Central memory CD8-positive, alpha-beta T cell (primary cell): Measurements from ENCODE around the gene ARAP1.
A peak's percentile ranks its signal among the peaks of the same experiment; 100 is the strongest.

Experiments used
- ATAC-seq: fragments of 150-1000 bp; cut with Tn5 transposase; replicated peaks from 2 replicates; pipeline ENCODE4 v1.10.0; 2022; ENCODE audit warnings: mild to moderate bottlenecking, moderate FRiP score, moderate number of reproducible peaks; ENCODE audit not compliant: poor library complexity, severe bottlenecking; ENCODE audit errors: extremely low read depth
- DNase-seq, 2 donors: peaks; one replicate each; pipeline ENCODE4 v3.0.0; 2021; ENCODE audit warnings: low spot score in 2 of 2
- H3K27ac Mint-ChIP-seq: one replicate; pipeline ENCODE4 v1.8.0; 2022; ENCODE audit warnings: low read depth, mild to moderate bottlenecking, moderate library complexity, mixed read lengths
- H3K27me3 Mint-ChIP-seq: one replicate; pipeline ENCODE4 v1.8.0; 2022; ENCODE audit warnings: mixed read lengths
- H3K36me3 Mint-ChIP-seq: one replicate; pipeline ENCODE4 v1.8.0; 2022; ENCODE audit warnings: mild to moderate bottlenecking, moderate library complexity, mixed read lengths; ENCODE audit not compliant: insufficient read depth
- H3K4me1 Mint-ChIP-seq: one replicate; pipeline ENCODE4 v1.8.0; 2022; ENCODE audit warnings: mixed read lengths
- H3K4me3 Mint-ChIP-seq: one replicate; pipeline ENCODE4 v1.8.0; 2022; ENCODE audit warnings: mild to moderate bottlenecking, moderate library complexity, mixed read lengths
- H3K9me3 Mint-ChIP-seq: one replicate; pipeline ENCODE4 v1.8.0; 2022; ENCODE audit warnings: mixed read lengths

Gene ARAP1

DNA sequence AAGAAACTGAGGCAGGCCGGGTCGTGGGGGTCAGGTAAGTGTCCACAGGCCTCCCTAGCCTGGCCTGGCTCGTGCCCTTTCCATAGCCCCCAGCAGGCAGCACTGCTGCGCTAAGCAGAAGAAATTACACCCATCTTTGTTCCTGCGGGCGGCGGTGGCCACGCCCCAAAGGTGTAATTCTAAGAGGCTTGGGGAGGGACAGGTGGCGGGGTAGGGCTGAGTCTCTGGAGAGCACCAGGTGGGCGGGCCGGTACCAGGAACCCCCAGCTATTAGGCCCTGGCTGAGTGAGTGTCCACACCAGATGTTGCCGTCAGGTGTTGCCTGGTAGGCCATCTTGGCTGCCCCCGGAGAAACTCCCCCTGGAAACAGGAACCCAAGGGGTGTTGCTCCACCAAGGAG, 12.3 kb upstream of the ARAP1 start:
- no peak for ATAC-seq
- no peaks in the 10 kb centered on the region for H3K27me3 Mint-ChIP-seq
- H3K4me3 Mint-ChIP-seq: no peak overlapping the region
- peaks cover 15% of the 10 kb centered on the region for H3K4me1 Mint-ChIP-seq
- no peak for DNase-seq
- no peaks in the 10 kb centered on the region for H3K36me3 Mint-ChIP-seq
- H3K27ac Mint-ChIP-seq: peak overlapping the region; percentile 64
- H3K9me3 Mint-ChIP-seq: no peaks in the 10 kb centered on the region

DNA sequence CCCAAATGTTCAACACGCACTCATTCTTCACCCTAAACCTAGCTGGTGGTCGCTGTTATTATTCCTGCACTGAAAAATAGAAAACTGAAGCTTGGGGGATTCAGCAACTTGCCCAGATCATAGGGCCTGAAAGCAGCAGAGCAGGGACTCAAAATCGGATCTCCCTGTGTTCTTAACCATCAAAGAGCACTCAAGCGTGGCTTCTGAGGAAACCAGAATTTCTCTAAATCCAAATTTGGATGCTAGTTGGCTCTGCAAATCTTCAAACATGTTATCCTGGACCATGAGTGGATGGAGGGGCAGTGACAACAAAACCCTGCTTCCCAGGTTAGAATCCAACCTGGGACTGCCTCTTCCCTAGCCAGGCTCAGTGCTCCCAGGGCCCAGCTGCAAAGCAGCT, 11.6 kb upstream of the ARAP1 start:
- H3K27ac Mint-ChIP-seq: no peak overlapping the region
- H3K27me3 Mint-ChIP-seq: no peaks in the 10 kb centered on the region
- DNase-seq (no peak), ATAC-seq (no peak)
- H3K4me1 Mint-ChIP-seq: peaks cover 15% of the 10 kb centered on the region
- H3K4me3 Mint-ChIP-seq: no peak overlapping the region
- no peaks in the 10 kb centered on the region for H3K36me3 Mint-ChIP-seq
- no peaks in the 10 kb centered on the region for H3K9me3 Mint-ChIP-seq

DNA sequence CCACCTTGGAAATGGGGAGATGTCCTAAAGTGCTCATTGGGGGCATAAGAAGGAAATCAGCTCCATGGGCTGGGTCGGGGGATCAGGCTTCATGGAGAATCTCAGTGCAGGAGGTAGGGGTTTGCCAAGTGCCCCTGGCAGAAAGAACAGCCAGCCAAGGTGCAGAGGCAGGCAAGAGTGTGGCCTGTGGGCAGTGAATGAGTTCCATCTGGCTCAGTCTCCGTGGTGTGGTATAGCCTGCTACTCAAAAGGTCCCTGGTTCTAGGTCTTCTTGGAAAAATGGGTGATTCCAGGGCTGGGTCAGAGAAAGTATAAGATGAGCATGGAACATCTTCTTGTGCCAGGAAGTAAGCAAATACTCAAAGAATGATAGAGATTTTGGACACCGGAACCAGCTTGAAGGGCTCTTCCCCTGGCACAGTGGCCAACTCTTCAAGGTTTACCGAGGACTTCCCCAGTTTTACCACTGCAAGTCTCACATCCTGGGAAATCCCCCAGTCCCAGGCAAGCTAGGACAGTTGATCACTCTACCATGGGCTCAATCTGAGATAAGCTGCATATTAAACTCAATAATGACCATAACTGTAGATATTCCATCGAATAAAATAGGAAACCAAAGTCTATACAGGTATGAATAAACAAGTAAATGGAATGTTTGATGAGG, 10.6 kb upstream of the ARAP1 start:
- Mint-ChIP-seq H3K9me3 (no peaks in the 10 kb centered on the region), H3K4me3 (no peak overlapping the region), H3K36me3 (no peaks in the 10 kb centered on the region), H3K27ac (no peak overlapping the region), H3K4me1 (peaks cover 15% of the 10 kb centered on the region), H3K27me3 (no peaks in the 10 kb centered on the region)
- no peak for DNase-seq
- peak; percentile 40 for ATAC-seq

DNA sequence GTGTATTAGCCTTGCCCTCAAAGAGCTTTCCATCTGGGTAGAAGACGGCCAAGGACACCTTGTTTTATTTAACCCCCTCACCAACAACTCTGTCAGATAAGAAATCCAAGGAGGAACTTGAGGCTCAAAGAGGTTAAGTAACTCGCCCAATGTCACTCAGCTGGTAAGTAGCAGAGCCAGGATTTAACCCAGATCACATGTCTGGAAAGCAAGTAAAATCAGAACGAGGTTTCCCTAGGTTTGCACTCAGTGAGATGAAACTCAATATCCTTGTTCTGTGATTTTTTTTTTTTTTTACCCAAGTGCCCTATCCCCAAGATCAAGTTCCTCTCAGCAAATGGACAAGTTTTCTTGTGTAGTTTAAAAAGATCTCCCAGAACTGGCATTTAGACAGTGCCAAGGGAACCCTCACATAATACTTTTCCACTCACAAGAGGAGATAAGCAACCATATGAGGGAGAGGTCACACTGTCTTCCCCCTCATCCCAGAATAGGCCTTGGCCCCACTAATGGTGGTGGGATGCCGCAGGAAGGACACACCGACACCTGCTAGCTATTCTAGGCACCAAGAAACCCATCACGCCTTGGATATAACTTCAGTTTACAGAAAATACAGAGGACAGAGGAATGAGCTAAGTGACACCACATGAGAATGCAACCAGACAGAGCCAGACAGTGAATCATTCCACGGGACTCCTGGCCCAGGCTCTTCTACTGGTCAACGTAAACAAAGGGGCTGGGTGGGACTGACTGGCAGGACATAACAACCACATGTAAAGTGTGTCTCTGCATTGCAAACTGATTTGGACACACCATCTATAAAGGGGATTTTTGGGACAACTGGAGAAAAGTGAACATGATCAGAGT, 8.6 kb upstream of the ARAP1 start:
- DNase-seq: no peak
- ATAC-seq: no peak
- Mint-ChIP-seq H3K4me3 (no peak overlapping the region), H3K36me3 (no peaks in the 10 kb centered on the region), H3K27me3 (no peaks in the 10 kb centered on the region), H3K9me3 (no peaks in the 10 kb centered on the region), H3K27ac (no peak overlapping the region), H3K4me1 (peaks cover 22% of the 10 kb centered on the region)

DNA sequence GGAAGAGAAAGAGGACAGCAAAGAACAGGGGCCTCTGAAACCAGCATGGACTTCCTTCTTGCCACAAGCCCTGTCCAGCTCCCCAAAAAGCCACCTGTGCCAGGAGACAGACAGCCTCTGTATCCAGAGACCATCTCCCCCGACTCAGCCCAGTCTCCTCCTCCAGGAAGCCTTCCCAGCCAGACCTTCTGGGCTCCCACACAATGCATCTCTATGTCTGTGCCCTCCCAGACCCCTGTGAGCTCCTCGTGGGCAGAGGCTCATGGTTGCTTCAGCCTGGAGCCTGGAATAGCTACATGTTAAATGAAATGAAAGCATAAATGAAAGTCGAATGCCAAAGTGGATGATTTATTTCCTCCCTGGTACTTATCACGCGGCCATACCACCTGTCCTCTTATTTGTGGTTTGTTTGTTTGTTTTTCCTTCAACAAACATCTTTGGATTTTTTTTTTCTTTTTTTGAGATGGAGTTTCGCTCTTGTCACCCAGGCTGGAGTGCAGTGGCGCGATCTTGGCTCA, 7.3 kb upstream of the ARAP1 start:
- no peaks in the 10 kb centered on the region for H3K9me3 Mint-ChIP-seq
- no peaks in the 10 kb centered on the region for H3K27me3 Mint-ChIP-seq
- no peak overlapping the region for H3K27ac Mint-ChIP-seq
- no peak for DNase-seq
- H3K36me3 Mint-ChIP-seq: no peaks in the 10 kb centered on the region
- peaks cover 22% of the 10 kb centered on the region for H3K4me1 Mint-ChIP-seq
- no peak for ATAC-seq
- H3K4me3 Mint-ChIP-seq: no peak overlapping the region

DNA sequence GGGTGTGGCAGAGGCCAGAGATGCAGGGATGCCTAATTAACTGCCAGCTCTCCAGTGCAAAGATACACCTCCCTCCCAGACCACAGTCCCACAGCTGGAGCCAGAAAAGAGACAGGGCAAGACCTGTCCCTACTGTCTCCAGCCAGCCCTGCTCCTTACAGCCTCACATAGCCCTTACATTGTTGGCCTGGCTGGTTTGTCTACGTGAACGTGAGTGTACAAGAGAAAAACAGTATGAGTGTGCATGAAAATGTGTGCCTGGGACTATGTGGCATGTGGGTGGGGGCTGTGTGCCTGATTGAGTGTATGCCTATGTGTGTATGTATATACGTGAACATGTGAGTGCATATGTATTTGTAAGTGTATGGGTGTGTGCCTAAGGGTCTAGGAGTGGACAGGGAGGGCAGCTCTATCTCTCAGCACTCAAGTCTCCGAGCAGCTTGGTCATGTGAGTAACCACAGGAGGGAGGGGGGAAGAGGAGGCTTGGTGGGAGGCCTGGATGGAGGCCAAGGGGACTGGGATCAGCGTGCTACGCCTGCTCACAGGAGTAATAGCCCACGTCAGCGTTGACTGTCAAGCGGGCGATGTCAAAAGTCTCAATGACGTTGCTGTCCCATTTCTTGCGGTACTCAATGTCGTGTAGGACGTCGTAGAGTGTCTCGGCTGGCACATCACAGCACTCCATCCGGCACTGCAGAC, 6.6 kb upstream of the ARAP1 start:
- no peak for ATAC-seq
- no peak for DNase-seq

DNA sequence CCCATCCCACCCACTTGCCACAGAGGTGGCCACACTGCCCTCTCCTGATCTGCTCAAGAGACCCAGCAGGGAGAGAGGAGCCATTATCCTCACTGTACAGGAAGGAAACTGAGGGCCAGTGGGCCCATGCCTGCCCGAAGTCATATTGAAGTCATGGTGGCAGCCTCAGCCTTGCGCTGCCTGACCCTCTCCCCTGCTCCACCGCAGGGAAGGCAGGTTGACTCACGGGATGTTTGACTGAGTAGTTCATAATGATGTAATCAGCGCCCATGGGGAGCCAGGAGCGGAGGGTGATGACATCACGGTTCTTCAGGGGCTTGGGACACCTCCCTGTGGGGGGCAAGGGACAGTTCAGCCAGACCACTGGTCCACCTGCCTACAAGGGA, 6.1 kb upstream of the ARAP1 start:
- no peak for DNase-seq
- peaks cover 20% of the 10 kb centered on the region for H3K4me1 Mint-ChIP-seq
- no peak overlapping the region for H3K4me3 Mint-ChIP-seq
- no peaks in the 10 kb centered on the region for H3K27me3 Mint-ChIP-seq
- no peaks in the 10 kb centered on the region for H3K36me3 Mint-ChIP-seq
- no peak overlapping the region for H3K27ac Mint-ChIP-seq
- H3K9me3 Mint-ChIP-seq: no peaks in the 10 kb centered on the region
- no peak for ATAC-seq

More for the DNA sequence above, 6.6 kb upstream of the ARAP1 start:
- Mint-ChIP-seq H3K9me3 (no peaks in the 10 kb centered on the region), H3K4me3 (no peak overlapping the region), H3K4me1 (peaks cover 22% of the 10 kb centered on the region), H3K36me3 (no peaks in the 10 kb centered on the region), H3K27ac (no peak overlapping the region), H3K27me3 (no peaks in the 10 kb centered on the region)

DNA sequence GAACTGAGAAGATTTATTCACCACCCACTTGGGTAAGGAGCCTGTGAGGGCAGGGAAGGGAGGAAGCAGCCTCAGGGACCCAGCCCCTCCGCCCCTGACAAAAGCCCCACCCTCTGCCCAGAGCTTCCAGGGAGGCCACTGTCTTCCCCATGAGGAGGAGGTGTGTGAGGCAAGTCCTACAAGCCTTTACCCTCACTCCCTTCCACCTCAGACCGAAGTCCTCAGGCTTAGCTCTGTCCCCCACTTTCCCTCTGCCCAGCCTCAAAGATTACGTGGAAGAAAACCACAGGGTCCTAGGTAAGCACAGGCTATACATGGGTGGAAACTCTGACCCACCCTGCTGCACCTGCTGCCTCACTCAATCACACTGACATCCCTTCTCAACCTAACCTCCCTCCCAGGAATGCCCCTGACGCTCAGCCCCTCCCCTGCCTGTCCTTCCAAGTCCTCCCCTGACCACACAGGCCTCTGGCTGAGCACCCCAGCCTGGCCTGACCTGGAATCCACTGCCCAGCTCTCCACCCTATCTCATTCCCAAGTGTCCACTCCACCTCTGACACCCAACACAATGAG, 3.6 kb upstream of the ARAP1 start:
- H3K36me3 Mint-ChIP-seq: peaks cover 1% of the 10 kb centered on the region
- no peak for ATAC-seq
- DNase-seq: no peak
- peaks cover 33% of the 10 kb centered on the region for H3K4me1 Mint-ChIP-seq
- H3K4me3 Mint-ChIP-seq: no peak overlapping the region
- no peaks in the 10 kb centered on the region for H3K27me3 Mint-ChIP-seq
- H3K27ac Mint-ChIP-seq: peak overlapping the region; percentile 64
- H3K9me3 Mint-ChIP-seq: no peaks in the 10 kb centered on the region

DNA sequence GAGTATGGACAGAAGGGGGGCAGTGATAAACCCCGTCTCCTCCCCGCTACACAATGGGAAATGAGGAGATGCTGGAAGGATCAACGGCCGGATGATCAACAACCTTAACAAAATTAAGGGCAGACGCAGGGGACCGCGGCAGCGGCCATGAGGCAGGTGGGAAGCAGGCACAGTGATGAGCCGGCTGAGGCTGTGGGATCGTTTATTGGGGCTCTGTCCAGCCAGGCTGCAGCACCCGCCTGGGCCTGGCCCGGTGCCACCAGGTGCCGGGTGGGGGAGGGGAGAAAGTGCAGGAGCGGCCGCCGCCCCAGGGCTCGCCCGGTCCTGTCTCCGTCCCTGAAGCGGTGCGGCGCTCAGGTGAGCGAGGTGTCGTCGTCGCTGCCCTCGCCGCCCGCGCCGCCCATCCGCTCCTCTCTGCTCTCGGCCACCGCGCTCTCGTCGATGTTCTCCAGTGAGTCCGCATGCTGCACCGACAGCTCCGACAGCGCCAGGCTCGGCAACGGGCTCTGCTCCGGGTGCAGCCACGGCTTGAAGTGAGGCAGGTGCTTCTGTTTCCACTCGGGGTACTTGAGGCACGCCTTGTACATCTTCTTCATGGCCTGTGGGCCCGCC, 2.4 kb upstream of the ARAP1 start:
- H3K4me1 Mint-ChIP-seq: peaks cover 45% of the 10 kb centered on the region
- H3K27ac Mint-ChIP-seq: no peak overlapping the region
- DNase-seq (no peak), ATAC-seq (no peak)
- H3K27me3 Mint-ChIP-seq: no peaks in the 10 kb centered on the region
- H3K36me3 Mint-ChIP-seq: peaks cover 3% of the 10 kb centered on the region
- H3K9me3 Mint-ChIP-seq: no peaks in the 10 kb centered on the region
- H3K4me3 Mint-ChIP-seq: no peak overlapping the region

DNA sequence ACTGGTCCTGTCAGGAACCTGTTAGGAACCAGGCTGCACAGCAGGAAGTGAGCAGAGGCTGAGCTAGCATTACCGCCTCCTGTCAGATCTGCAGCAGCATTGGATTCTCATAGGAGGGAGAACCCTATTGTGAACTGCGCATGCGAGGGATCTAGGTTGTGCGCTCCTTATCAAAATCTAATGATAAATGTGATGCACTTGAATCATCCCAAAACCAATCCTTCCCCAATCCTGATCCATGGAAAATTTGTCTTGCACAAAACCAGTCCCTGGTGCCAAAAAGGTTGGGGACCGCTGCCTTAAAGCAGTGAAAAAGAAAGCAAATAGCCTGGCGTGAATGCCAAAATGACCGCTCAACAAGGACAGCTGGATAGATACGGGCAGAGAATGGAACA, 1.9 kb upstream of the ARAP1 start:
- H3K27me3 Mint-ChIP-seq: no peaks in the 10 kb centered on the region
- peak overlapping the region; percentile 25 for H3K4me3 Mint-ChIP-seq
- H3K4me1 Mint-ChIP-seq: peaks cover 50% of the 10 kb centered on the region
- no peak for DNase-seq
- no peak overlapping the region for H3K27ac Mint-ChIP-seq
- no peak for ATAC-seq
- no peaks in the 10 kb centered on the region for H3K9me3 Mint-ChIP-seq
- peaks cover 3% of the 10 kb centered on the region for H3K36me3 Mint-ChIP-seq

DNA sequence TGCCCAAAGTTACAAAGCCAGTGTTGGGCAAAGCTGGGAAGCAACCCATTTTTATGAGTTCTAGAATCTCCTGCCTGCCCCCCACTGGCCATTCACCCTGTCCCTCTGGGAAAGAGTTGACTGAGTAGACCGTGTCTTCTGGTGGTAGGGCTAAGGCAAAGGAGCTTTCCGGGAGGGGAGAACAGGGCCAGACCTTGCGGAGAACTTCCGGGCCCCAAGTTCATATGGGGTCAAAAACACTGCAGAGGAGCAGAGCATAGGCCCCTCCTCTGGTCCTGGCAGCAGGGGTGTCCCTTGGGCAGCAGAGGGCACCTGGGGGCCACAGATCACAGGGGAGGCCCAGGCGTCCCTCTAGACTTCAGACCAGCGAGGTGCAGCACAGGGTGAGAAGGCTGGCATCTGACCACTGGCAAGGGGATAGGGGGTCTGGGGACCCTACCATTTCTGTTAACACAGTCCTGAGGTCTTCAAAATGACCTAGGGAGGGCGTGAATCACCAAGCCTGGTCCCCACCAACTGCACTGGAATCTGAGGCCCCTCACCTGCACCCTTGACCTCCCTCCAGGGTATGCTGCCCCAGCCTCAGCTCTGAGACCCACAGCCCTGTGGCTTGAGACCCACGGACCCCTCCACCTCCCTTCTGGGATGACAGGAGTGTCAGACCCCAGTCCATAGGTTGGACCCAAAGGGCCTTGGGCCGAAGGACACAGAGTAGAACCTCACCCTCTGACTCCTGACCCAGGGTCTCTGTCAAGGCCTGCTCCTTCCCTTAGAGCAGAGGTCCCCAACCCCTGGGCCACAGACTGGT, 1.3 kb upstream of the ARAP1 start:
- DNase-seq (no peak), ATAC-seq (no peak)
- Mint-ChIP-seq H3K27ac (peak overlapping the region; percentile 94), H3K4me1 (peaks cover 56% of the 10 kb centered on the region), H3K36me3 (peaks cover 6% of the 10 kb centered on the region), H3K27me3 (no peaks in the 10 kb centered on the region), H3K9me3 (no peaks in the 10 kb centered on the region), H3K4me3 (peak overlapping the region; percentile 93)
